Gastrocnemius medialis (tissue), 4 donors: ENCODE results near the gene TAS2R1. TPM values are rescaled to one million over a fixed set of nuclear protein-coding genes. Genes with fewer than 3 reads are reported as not detected.

ENCODE experiments used
- ATAC-seq, 2 donors: fragments of 150-250 bp; one replicate each; pipeline ENCODE4 v1.9.1; 2016
- DNase-seq, 2 donors: peaks; one replicate each; pipeline ENCODE4 v3.0.0-alpha.2; 2019
- H3K27ac ChIP-seq, 4 donors: fragments of 200-600 bp; sonication (generic); 1 replicate in 1 of 4; 2 replicates in 3 of 4; pipeline ENCODE4 v1.5.1; 2016 to 2018; ENCODE audit warnings: mild to moderate bottlenecking in 2 of 4, moderate library complexity in 1 of 4
- H3K27me3 ChIP-seq, 3 donors: fragments of 200-600 bp; sonication (generic) in 2 of 3; 1 replicate in 1 of 3; 2 replicates in 2 of 3; pipeline versions ENCODE4 v1.5.1 to v1.6.0; 2016 to 2019; ENCODE audit warnings: mild to moderate bottlenecking in 1 of 3, moderate library complexity in 1 of 3
- H3K36me3 ChIP-seq, 2 donors: fragments of 200-600 bp; sonication (generic) in 1 of 2; one replicate each; pipeline ENCODE4 v1.5.1; 2017 to 2018
- H3K4me1 ChIP-seq, 2 donors: fragments of 200-600 bp; sonication (generic) in 1 of 2; one replicate each; pipeline ENCODE4 v1.5.1; 2016 to 2017; ENCODE audit warnings: mild to moderate bottlenecking in 2 of 2
- H3K4me3 ChIP-seq, 4 donors: fragments of 200-600 bp; sonication (generic) in 3 of 4; 1 replicate in 1 of 4; 2 replicates in 3 of 4; pipeline ENCODE4 v1.5.1; 2016 to 2019; ENCODE audit warnings: mild to moderate bottlenecking in 2 of 4
- H3K9me3 ChIP-seq, 3 donors: fragments of 200-600 bp; sonication (generic) in 2 of 3; 1 replicate in 1 of 3; 2 replicates in 2 of 3; pipeline ENCODE4 v1.5.1; 2016 to 2019
- CTCF ChIP-seq, 5 experiments: fragments of 450-650 bp in 3 of 5; fragments of 200-600 bp in 2 of 5; sonication (generic) in 2 of 5; IDR thresholded peaks in 4 of 5; conservative IDR thresholded peaks in 1 of 5; 1 replicate in 4 of 5; 2 replicates in 1 of 5; pipeline ENCODE4 v1.5.1; 2016 to 2019; ENCODE audit warnings: antibody characterized with exemption in 5 of 5, mild to moderate bottlenecking in 3 of 5, moderate library complexity in 3 of 5
- POLR2A ChIP-seq, 2 donors: fragments of 450-650 bp; IDR thresholded peaks; one replicate each; pipeline ENCODE4 v1.6.1; 2017; ENCODE audit warnings: antibody characterized with exemption in 2 of 2, mild to moderate bottlenecking in 2 of 2, moderate library complexity in 2 of 2
- in situ Hi-C, 4 donors: fragments of 200-750 bp; cut with MboI; loops; one replicate each; pipeline versions ENCODE4 v1.15.0 to v1.8.0; 2017; ENCODE audit warnings: low sequenced_read_pairs in 4 of 4
- intact Hi-C: fragments of 100-400 bp; cut with DNase I; formaldehyde crosslinking; loops from one replicate; pipeline ENCODE4 v1.15.1; 2023; ENCODE audit warnings: low total_unique reads
- total RNA-seq, 4 donors: library from RNA; depleted of rRNA; stranded (reverse); fragments of >200 nt; gene quantifications; one replicate each; pipeline versions ENCODE4 v1.1.0 to v1.2.3, GENCODE V29; 2016

The TAS2R1 gene
- not detected for total RNA-seq

GRCh38 chr5:9630251-9630650 is at the start of gene TAS2R1:
Gene TAS2R1 (minus strand): TSS chr5:9630351. CDS start chr5:9630032, 319 bp downstream.
- Histone ChIP-seq H3K36me3 (no peaks in the 10 kb centered on the region), H3K27me3 (no peaks in the 10 kb centered on the region), H3K27ac (no peak within 1 kb of the TSS), H3K4me1 (no peaks in the 10 kb centered on the region), H3K4me3 (no peak within 1 kb of the TSS), H3K9me3 (no peaks in the 10 kb centered on the region)
- ATAC-seq = no peak
- TF ChIP-seq POLR2A (IDR thresholded peaks at IDR 0.05) (no peak), CTCF (IDR thresholded peaks at IDR 0.05 in 4 of 5, conservative IDR thresholded peaks at IDR 0.05 in 1 of 5) (no peak)
- in situ Hi-C loops (no loop called here), intact Hi-C loops (no loop called here)
- DNase-seq = no peak

- Histone ChIP-seq H3K27ac (no peak overlapping the region), H3K4me1 (no peaks in the 10 kb centered on the region), H3K36me3 (no peaks in the 10 kb centered on the region), H3K4me3 (no peak overlapping the region), H3K27me3 (no peaks in the 10 kb centered on the region), H3K9me3 (no peaks in the 10 kb centered on the region)
- TF ChIP-seq POLR2A (IDR thresholded peaks at IDR 0.05) (no peak), CTCF (IDR thresholded peaks at IDR 0.05 in 4 of 5, conservative IDR thresholded peaks at IDR 0.05 in 1 of 5) (no peak)
- DNase-seq = no peak
- no peak for ATAC-seq
- in situ Hi-C loops = no loop called here
- intact Hi-C loops = no loop called here
Measured at GRCh38 chr5:9670371-9670770, 40.2 kb upstream of the TAS2R1 start.

GRCh38 chr5:9667906-9668305 is 37.8 kb upstream of the TAS2R1 start:
- no peaks in the 10 kb centered on the region for H3K4me1 ChIP-seq
- no peak overlapping the region for H3K4me3 ChIP-seq
- H3K27ac ChIP-seq = no peak overlapping the region
- no peaks in the 10 kb centered on the region for H3K9me3 ChIP-seq
- in situ Hi-C loops = no loop called here
- no peak for DNase-seq
- TF ChIP-seq POLR2A (IDR thresholded peaks at IDR 0.05) = no peak
- no peak for TF ChIP-seq CTCF (IDR thresholded peaks at IDR 0.05 in 4 of 5, conservative IDR thresholded peaks at IDR 0.05 in 1 of 5)
- H3K27me3 ChIP-seq = no peaks in the 10 kb centered on the region
- H3K36me3 ChIP-seq = no peaks in the 10 kb centered on the region
- intact Hi-C loops = no loop called here
- no peak for ATAC-seq

GRCh38 chr5:9663891-9664290 is 33.7 kb upstream of the TAS2R1 start:
- no peak for TF ChIP-seq POLR2A (IDR thresholded peaks at IDR 0.05)
- no peak for TF ChIP-seq CTCF (IDR thresholded peaks at IDR 0.05 in 4 of 5, conservative IDR thresholded peaks at IDR 0.05 in 1 of 5)
- intact Hi-C loops = no loop called here
- Histone ChIP-seq H3K9me3 (no peaks in the 10 kb centered on the region), H3K27me3 (no peaks in the 10 kb centered on the region), H3K4me3 (no peak overlapping the region), H3K36me3 (no peaks in the 10 kb centered on the region), H3K4me1 (no peaks in the 10 kb centered on the region), H3K27ac (no peak overlapping the region)
- DNase-seq = no peak
- in situ Hi-C loops = no loop called here
- ATAC-seq = no peak

GRCh38 chr5:9661316-9662015 is 31.3 kb upstream of the TAS2R1 start:
- Histone ChIP-seq H3K4me3 (no peak overlapping the region), H3K9me3 (no peaks in the 10 kb centered on the region), H3K27me3 (no peaks in the 10 kb centered on the region), H3K27ac (no peak overlapping the region), H3K36me3 (no peaks in the 10 kb centered on the region), H3K4me1 (no peaks in the 10 kb centered on the region)
- intact Hi-C loops = no loop called here
- in situ Hi-C loops = no loop called here
- ATAC-seq = no peak
- TF ChIP-seq CTCF (IDR thresholded peaks at IDR 0.05 in 4 of 5, conservative IDR thresholded peaks at IDR 0.05 in 1 of 5) (no peak), POLR2A (IDR thresholded peaks at IDR 0.05) (no peak)
- DNase-seq = no peak
